Activated T-helper 2 cell treated with anti-CD3 and anti-CD28 coated beads, Interferon-gamma antibody, Interleukin-2, Interleukin-4, amounts not matched to agents 10 μg/mL and 5 μg/mL and 100 μg/mL, durations not matched to agents 14 hours and 24 hours and 36 hours (primary cell): ENCODE data around the gene TOX2. TPM values are rescaled to one million over a fixed set of nuclear protein-coding genes. Genes with fewer than 3 reads are reported as not detected.

ENCODE experiments used
- DNase-seq: peaks from one replicate; pipeline ENCODE4 v3.0.0; 2021; ENCODE audit warnings: low spot score
- H3K27ac Mint-ChIP-seq: one replicate; pipeline ENCODE4 v1.8.0; 2021; ENCODE audit warnings: mixed read lengths
- H3K27me3 Mint-ChIP-seq: one replicate; pipeline ENCODE4 v1.8.0; 2021; ENCODE audit warnings: low read depth, mixed read lengths
- H3K36me3 Mint-ChIP-seq: one replicate; pipeline ENCODE4 v1.8.0; 2021; ENCODE audit warnings: low read depth, mixed read lengths
- H3K4me1 Mint-ChIP-seq: one replicate; pipeline ENCODE4 v1.8.0; 2021; ENCODE audit warnings: low read depth, mixed read lengths
- H3K4me3 Mint-ChIP-seq: one replicate; pipeline ENCODE4 v1.8.0; 2021; ENCODE audit warnings: low read depth, mild to moderate bottlenecking, moderate library complexity, mixed read lengths
- H3K9me3 Mint-ChIP-seq: one replicate; pipeline ENCODE4 v1.8.0; 2021; ENCODE audit warnings: mixed read lengths
- intact Hi-C: fragments of 100-400 bp; cut with micrococcal nuclease; formaldehyde crosslinking; loops from one replicate; pipeline ENCODE4 v1.15.1; 2023
- total RNA-seq: library from RNA; stranded (reverse); gene quantifications from 2 replicates; pipeline ENCODE4 v1.2.3, GENCODE V29; 2022

Gene TOX2
- total RNA-seq, 1 donor from 2014 or later: 2.4 TPM

GRCh38 chr20:43917380-43917779 is 2.7 kb downstream of the TOX2 start:
- peak overlapping the region; percentile 82 for H3K4me3 Mint-ChIP-seq
- H3K27ac Mint-ChIP-seq: no peak overlapping the region
- peaks cover 41% of the 10 kb centered on the region for H3K4me1 Mint-ChIP-seq
- H3K27me3 Mint-ChIP-seq: peaks cover 55% of the 10 kb centered on the region
- H3K9me3 Mint-ChIP-seq: peaks cover 14% of the 10 kb centered on the region
- DNase-seq: no peak
- intact Hi-C loops: loop anchor here (2.0 to 5.0 kb wide), 2 partner anchors 80 to 167 kb away; no protein-coding TSS in a partner anchor
- peaks cover 17% of the 10 kb centered on the region for H3K36me3 Mint-ChIP-seq

DNA sequence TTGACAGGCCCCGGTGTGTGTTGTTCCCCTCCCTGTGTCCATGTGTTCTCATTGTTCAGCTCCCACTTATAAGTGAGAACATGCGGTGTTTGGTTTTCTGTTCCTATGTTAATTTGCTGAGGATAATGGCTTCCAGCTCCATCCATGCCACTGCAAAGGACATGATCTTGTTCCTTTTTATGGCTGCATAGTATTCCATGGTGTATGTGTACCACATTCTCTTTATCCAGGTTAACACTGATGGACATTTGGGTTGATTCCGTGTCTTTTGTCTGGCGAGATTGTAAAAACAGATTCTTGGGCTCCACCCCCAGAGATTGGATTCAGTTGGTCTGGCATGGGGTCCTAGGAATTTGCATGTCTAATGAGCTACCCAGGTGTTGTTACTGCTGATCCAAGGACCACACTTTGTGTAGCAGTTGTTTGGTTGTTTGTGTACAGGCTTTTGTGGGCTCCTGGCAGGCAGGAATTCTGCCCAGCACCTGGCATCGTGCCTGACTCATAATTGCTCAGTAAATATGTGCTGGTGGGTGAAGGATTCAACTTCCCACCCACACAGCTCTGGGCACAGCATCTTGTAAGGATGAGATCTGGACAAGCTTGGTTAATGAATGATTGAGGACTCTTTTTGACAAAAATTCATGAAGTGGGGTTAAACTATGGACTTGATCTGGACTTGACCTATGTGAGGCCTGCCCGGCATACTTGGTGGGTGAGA is 5.2 kb downstream of the TOX2 start:
- Mint-ChIP-seq H3K4me1 (peaks cover 59% of the 10 kb centered on the region), H3K27me3 (peaks cover 45% of the 10 kb centered on the region), H3K36me3 (peaks cover 7% of the 10 kb centered on the region), H3K9me3 (no peaks in the 10 kb centered on the region), H3K4me3 (no peak overlapping the region), H3K27ac (no peak overlapping the region)
- no peak for DNase-seq
- intact Hi-C loops: loop anchor here (5.0 kb wide), 1 partner anchor 83 kb away; no protein-coding TSS in a partner anchor

DNA sequence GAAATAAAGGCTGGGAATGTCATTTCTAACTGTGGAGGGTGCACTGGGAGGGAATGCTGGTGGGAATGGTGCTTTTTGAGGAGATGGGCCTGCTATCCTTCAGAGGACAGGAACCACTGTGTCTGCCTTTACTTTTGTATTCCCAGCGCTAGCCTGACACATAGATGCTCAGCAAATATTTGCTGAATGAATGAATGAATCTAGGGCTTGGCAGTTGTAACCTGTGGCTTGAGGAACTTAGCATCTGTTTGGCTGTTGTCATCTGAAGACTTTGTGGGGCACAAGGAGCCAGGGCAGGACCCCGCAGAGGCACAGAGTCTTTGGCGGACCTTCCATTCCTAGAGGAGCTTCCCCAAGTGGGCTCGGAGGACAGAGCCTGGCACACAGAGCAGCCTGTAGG is 6.1 kb downstream of the TOX2 start:
- intact Hi-C loops: no loop called here
- no peak overlapping the region for H3K4me3 Mint-ChIP-seq

GRCh38 chr20:43921227-43921780 is 6.7 kb downstream of the TOX2 start:
- Mint-ChIP-seq H3K36me3 (peaks cover 3% of the 10 kb centered on the region), H3K4me3 (no peak overlapping the region), H3K27me3 (peaks cover 41% of the 10 kb centered on the region), H3K27ac (no peak overlapping the region), H3K9me3 (no peaks in the 10 kb centered on the region), H3K4me1 (peaks cover 66% of the 10 kb centered on the region)
- intact Hi-C loops: no loop called here
- DNase-seq: no peak

More for the DNA sequence above, 6.1 kb downstream of the TOX2 start:
- H3K27me3 Mint-ChIP-seq: peaks cover 43% of the 10 kb centered on the region
- H3K9me3 Mint-ChIP-seq: no peaks in the 10 kb centered on the region
- H3K4me1 Mint-ChIP-seq: peaks cover 63% of the 10 kb centered on the region
- peaks cover 3% of the 10 kb centered on the region for H3K36me3 Mint-ChIP-seq
- no peak for DNase-seq
- no peak overlapping the region for H3K27ac Mint-ChIP-seq

DNA sequence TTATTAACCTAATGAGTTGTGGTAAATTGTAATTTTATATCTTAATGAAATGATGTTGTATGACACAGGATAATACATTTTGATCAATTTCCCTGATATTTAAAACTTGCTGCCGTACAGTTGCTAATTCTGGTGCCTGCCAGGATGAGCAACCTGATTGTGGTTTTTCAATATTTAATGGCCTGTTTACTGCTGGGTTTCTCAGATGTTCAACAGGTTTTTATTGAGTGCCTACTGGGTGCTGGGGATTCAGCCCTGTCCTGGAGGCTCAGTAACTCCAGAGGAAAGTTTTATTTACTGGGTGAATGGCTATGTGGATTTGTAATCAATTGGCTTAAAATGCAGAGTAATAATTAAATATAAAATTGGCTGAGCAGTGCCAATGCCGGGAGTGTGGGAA is 8.0 kb downstream of the TOX2 start:
- Mint-ChIP-seq H3K4me1 (peaks cover 66% of the 10 kb centered on the region), H3K9me3 (no peaks in the 10 kb centered on the region), H3K27ac (no peak overlapping the region), H3K36me3 (peaks cover 3% of the 10 kb centered on the region), H3K4me3 (no peak overlapping the region), H3K27me3 (peaks cover 38% of the 10 kb centered on the region)
- intact Hi-C loops: no loop called here
- no peak for DNase-seq

DNA sequence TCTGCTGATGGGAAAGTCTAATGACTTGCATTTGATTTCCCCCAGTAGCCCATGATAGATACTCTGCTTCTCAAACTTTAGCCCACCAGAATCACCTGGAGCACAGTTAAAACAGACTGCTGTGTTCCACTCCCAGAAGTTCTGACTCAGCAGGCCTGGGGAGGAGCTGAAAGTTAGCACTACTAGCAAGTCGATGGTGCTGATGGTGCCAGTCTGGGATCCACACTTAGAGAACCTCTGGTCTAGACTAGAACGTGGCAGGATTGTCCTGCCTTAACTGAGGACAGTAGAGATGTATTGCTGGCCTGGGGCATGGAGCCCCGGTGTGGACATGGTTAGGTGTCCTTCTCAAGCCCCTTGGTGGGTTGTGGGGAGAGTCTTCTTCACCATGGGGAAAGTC is 8.7 kb downstream of the TOX2 start:
- peaks cover 69% of the 10 kb centered on the region for H3K4me1 Mint-ChIP-seq
- no peak overlapping the region for H3K27ac Mint-ChIP-seq
- H3K36me3 Mint-ChIP-seq: peaks cover 3% of the 10 kb centered on the region
- no peak overlapping the region for H3K4me3 Mint-ChIP-seq
- intact Hi-C loops: no loop called here
- DNase-seq: no peak
- H3K9me3 Mint-ChIP-seq: no peaks in the 10 kb centered on the region
- H3K27me3 Mint-ChIP-seq: peaks cover 40% of the 10 kb centered on the region

DNA sequence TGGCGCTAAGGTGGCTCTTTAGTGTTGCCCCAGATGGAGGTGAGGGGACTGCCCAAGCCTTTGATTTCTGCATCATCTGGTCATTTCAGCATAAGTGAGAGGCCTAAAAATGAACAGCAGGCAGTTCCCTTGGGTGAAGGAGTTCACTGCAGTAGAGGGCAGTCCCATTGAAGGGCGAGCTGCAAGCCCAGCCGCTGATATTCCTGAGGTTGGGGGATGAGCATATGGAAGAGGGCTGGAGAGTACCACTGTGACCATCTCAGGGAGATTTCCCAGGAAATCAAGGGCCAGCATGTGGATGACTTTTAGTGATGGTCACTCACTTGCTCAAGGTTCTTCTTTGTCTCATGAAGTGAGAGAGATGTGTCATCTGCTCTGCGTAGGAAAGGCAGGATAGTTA is 9.3 kb downstream of the TOX2 start:
- no peak for DNase-seq
- H3K27ac Mint-ChIP-seq: no peak overlapping the region
- peaks cover 3% of the 10 kb centered on the region for H3K36me3 Mint-ChIP-seq
- peaks cover 40% of the 10 kb centered on the region for H3K27me3 Mint-ChIP-seq
- intact Hi-C loops: loop anchor here (2.0 kb wide), 1 partner anchor 19 kb away; no protein-coding TSS in a partner anchor
- no peak overlapping the region for H3K4me3 Mint-ChIP-seq
- H3K9me3 Mint-ChIP-seq: no peaks in the 10 kb centered on the region
- peaks cover 69% of the 10 kb centered on the region for H3K4me1 Mint-ChIP-seq

DNA sequence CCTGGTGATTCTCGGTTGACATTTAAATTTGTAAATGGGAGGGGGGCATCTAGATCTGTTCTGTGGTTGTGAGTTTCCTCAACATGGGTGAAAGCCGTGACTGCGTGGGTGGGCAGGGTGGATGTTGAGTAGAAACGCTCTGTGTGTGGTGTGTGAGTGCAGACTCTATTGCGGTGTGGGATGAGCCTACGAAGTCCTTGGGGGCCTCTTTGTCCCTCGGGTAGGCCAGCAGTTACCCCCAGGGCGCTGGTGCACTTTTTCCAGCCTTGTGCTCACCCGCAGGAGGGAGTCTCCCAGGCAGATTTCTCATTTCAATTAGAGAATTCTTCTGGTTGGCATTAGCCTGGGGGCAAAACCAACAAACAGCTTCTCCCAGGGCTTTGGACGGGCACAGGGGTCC is 10.6 kb downstream of the TOX2 start:
- peaks cover 38% of the 10 kb centered on the region for H3K27me3 Mint-ChIP-seq
- H3K27ac Mint-ChIP-seq: peak overlapping the region; percentile 38
- H3K4me3 Mint-ChIP-seq: peak overlapping the region; percentile 45
- peaks cover 3% of the 10 kb centered on the region for H3K36me3 Mint-ChIP-seq
- intact Hi-C loops: loop anchor here (1.0 to 2.0 kb wide), 4 partner anchors 9 to 30 kb away; no protein-coding TSS in a partner anchor
- no peaks in the 10 kb centered on the region for H3K9me3 Mint-ChIP-seq
- no peak for DNase-seq
- H3K4me1 Mint-ChIP-seq: peaks cover 63% of the 10 kb centered on the region

GRCh38 chr20:43925801-43926200 is 11.1 kb downstream of the TOX2 start:
- peaks cover 37% of the 10 kb centered on the region for H3K27me3 Mint-ChIP-seq
- intact Hi-C loops: loop anchor here (1.0 to 2.0 kb wide), 4 partner anchors 10 to 30 kb away; no protein-coding TSS in a partner anchor
- DNase-seq: no peak
- H3K36me3 Mint-ChIP-seq: peaks cover 3% of the 10 kb centered on the region
- H3K4me3 Mint-ChIP-seq: peak overlapping the region; percentile 32
- no peak overlapping the region for H3K27ac Mint-ChIP-seq
- H3K4me1 Mint-ChIP-seq: peaks cover 62% of the 10 kb centered on the region
- no peaks in the 10 kb centered on the region for H3K9me3 Mint-ChIP-seq

DNA sequence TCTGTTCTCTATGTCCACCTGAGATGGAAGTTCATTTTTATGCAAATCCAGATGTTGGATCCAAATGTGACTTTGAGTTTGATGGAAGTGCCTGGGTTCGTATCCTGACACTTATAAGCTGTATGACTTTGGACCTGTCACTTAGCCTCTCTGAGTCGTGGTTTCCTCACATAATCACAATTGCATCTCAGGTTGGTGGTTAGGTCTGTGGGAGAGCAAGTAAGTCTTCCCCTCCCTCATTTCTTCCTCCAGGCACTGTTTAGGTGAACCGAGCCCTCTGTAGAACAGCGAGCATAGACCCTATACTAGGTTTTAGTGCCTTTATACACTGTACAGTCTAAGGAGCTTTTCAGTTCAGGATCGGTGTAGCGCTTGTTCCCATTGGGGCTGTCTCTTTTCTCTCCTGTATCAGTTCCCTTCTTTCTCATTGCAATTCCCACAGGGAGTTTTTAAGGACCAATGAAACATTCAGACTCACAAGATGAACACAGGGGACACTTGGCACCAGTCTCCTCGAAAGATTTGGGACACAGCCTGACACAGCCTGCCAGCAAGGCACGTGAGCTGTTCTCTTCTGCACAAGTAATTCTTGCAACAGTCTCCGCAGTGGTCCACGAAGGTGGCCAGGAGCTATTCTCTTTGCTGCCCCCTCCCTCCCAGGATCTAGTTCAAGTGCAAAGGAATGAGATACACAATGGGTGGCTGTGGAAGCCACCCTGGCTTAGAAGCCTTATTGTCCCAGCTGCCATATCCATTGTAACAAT is 11.8 kb downstream of the TOX2 start:
- H3K9me3 Mint-ChIP-seq: no peaks in the 10 kb centered on the region
- peaks cover 57% of the 10 kb centered on the region for H3K4me1 Mint-ChIP-seq
- no peak overlapping the region for H3K27ac Mint-ChIP-seq
- intact Hi-C loops: no loop called here
- peaks cover 38% of the 10 kb centered on the region for H3K27me3 Mint-ChIP-seq
- peaks cover 3% of the 10 kb centered on the region for H3K36me3 Mint-ChIP-seq
- peak overlapping the region; percentile 2 for H3K4me3 Mint-ChIP-seq
- no peak for DNase-seq

GRCh38 chr20:43931976-43932375 is 17.3 kb downstream of the TOX2 start:
- H3K27me3 Mint-ChIP-seq: peaks cover 44% of the 10 kb centered on the region
- H3K27ac Mint-ChIP-seq: no peak overlapping the region

DNA sequence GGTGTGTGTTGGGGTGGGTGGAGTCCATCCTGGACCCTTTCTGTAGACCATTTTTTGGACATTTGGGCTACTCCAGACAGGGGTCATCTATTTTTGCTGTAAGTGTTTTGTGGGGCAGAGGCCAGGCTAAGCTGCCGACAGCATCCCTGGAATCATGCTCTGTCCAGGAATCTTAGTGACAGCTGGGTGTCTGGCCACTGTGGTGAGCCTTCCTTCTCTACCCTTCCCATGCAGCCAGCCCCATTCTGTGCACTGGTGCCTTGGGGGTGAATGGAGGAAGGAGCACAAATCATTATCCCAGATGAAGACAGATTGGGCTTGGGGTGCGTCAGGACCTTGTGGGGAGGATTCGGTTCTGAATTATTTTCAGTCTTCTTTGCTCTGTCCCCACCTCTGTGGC is 20.2 kb downstream of the TOX2 start:
- Mint-ChIP-seq H3K27ac (no peak overlapping the region), H3K4me1 (peaks cover 16% of the 10 kb centered on the region), H3K27me3 (peaks cover 36% of the 10 kb centered on the region), H3K36me3 (no peaks in the 10 kb centered on the region), H3K9me3 (no peaks in the 10 kb centered on the region), H3K4me3 (no peak overlapping the region)
- DNase-seq: no peak
- intact Hi-C loops: no loop called here

More at GRCh38 chr20:43931976-43932375, 17.3 kb downstream of the TOX2 start:
- Mint-ChIP-seq H3K4me1 (peaks cover 11% of the 10 kb centered on the region), H3K36me3 (no peaks in the 10 kb centered on the region), H3K4me3 (no peak overlapping the region), H3K9me3 (no peaks in the 10 kb centered on the region)
- intact Hi-C loops: no loop called here
- no peak for DNase-seq
